ENCODE measurements around the gene ACTN2. TPM values are rescaled to one million over a fixed set of nuclear protein-coding genes. Genes with fewer than 3 reads are reported as not detected.
"Not testable (repeated sequence)": the region's sequence is repeated elsewhere in the genome, so short reads cannot be mapped to it uniquely, and the experiment has no call there.

Gene ACTN2
- total RNA-seq = under 1 TPM in 1 of 2 donors, not detected in 1; 0.07 TPM

DNA sequence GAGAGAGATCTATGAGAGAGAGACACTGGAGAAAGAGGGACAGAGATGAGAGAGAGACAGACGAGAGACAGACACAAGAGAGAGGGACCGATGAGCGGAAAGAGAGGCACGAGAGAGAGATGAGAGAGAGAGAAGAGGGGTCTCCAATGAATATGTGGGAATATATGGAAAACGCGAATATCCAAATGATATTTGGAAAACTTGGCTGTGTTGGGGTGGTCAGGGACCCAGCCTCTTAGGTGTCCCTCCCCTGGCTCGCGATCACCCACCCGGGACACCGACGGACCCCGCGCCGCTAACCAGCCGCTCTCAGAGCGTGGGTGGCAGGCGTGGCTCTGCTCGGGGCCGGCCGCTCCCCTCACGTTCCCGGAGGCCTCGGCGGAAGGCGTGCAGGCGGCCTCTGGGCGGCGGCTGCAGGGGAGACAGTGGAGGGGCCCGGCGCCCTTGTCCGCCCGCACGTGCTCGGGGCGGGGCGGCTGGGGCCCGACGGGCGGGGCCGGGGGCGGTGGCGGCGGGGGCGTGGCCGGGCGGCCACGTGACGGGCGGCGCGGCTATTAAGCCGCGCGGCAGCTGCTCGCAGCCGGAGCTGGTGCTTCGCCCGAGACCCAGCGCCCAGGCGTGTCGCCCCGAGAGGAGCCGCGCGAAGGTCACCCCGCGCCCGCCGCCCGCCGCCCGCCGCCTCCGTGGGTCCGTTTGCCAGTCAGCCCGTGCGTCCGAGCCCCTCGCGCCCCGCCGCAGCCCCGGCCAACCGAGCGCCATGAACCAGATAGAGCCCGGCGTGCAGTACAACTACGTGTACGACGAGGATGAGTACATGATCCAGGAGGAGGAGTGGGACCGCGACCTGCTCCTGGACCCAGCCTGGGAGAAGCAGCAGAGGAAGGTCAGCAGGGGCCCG is at the start of gene ACTN2:
Gene ACTN2, plus strand, starts transcription at position 583 of the 898 bp plus-strand sequence. Its CDS starts 175 bp downstream, at position 758.
- Mint-ChIP-seq H3K9me3 (peaks cover 5% of the 10 kb centered on the region in 2 donors), H3K4me3 (peak within 1 kb of the TSS; percentile 67), H3K4me1 (ENCODE audit: low read depth) (peaks cover 8% of the 10 kb centered on the region), H3K27me3 (ENCODE audit: low read depth) (peaks cover 57% of the 10 kb centered on the region), H3K36me3 (ENCODE audit: insufficient read depth in 2 of 2) (peaks cover 5% of the 10 kb centered on the region in 2 donors), H3K27ac (no peak within 1 kb of the TSS)
- ATAC-seq (replicated peaks in 1 of 2) = peak; percentile 88 to 92
- peak; percentile 37 to 51 for DNase-seq

DNA sequence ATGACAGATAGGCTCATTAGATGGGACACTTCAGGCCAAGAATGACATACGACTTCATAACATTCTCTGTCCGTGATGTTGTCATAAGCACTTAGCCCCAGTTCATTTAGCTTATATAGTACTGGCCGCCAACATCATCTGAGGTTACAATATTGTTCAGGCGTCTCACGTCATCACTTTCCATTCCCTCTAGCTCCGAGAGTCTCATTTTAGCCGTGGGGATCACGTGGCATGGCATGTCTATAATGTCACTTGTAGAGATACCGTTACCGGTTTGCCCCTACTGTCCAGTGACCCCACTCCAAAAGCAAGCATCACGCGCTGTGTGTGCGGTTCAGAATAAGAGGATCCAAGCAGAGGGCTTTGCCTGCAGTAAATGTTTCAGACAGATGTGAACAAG is 47.4 kb upstream of the ACTN2 start:
- Mint-ChIP-seq H3K4me1 (ENCODE audit: low read depth) (no peaks in the 10 kb centered on the region), H3K9me3 (no peaks in the 10 kb centered on the region), H3K36me3 (ENCODE audit: insufficient read depth in 2 of 2) (no peaks in the 10 kb centered on the region), H3K27me3 (ENCODE audit: low read depth) (peaks cover 22% of the 10 kb centered on the region), H3K27ac (no peak overlapping the region), H3K4me3 (no peak overlapping the region)
- DNase-seq (no peak), ATAC-seq (replicated peaks in 1 of 2) (no peak)

DNA sequence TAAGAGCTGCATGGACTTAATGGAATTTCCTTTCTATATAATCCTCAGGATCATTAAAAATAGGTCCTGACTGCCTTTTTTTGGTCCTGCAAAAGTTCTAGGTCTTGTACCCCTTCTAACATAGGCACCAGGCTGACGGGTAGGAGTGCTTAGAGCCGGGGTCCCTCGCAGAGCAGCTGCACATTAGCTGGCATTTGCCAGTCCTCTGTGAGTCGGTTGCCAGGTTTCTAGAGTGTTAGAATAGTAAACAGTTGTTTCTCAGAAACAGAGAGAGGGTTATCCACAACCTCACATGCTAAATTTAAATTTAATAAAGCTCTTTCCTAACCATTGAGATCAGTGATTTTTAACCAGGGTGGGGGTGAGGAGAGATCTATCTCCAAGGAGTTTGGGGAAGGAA is 46.6 kb upstream of the ACTN2 start:
- Mint-ChIP-seq H3K27ac (no peak overlapping the region), H3K27me3 (ENCODE audit: low read depth) (peaks cover 15% of the 10 kb centered on the region), H3K4me3 (no peak overlapping the region), H3K9me3 (no peaks in the 10 kb centered on the region), H3K36me3 (ENCODE audit: insufficient read depth in 2 of 2) (no peaks in the 10 kb centered on the region), H3K4me1 (ENCODE audit: low read depth) (no peaks in the 10 kb centered on the region)
- ATAC-seq (replicated peaks in 1 of 2) (no peak), DNase-seq (no peak)

DNA sequence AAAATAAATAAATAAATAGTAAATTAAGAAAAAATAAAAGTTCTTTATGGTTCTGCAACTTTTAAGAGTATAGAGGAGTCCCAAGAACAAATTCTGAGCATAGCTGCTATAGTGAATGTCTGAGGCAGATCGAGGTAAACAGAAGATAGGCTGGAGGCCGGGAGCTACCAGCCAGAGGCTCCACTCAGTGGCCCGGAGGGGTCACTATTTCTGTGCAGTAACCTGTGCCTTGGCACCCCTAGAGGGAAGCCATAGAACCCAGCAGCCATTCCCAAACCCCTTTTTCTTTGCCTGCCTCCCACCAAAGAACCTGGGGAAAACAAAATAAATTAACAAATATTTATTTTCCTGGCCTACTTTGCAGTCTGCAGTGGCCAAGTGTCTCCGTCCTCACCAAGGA is 43.5 kb upstream of the ACTN2 start:
- H3K9me3 Mint-ChIP-seq = no peaks in the 10 kb centered on the region
- no peaks in the 10 kb centered on the region for H3K4me1 Mint-ChIP-seq (ENCODE audit: low read depth)
- no peak overlapping the region for H3K27ac Mint-ChIP-seq
- no peak overlapping the region for H3K4me3 Mint-ChIP-seq
- no peaks in the 10 kb centered on the region for H3K36me3 Mint-ChIP-seq (ENCODE audit: insufficient read depth in 2 of 2)
- ATAC-seq (replicated peaks in 1 of 2) = no peak
- DNase-seq = no peak
- H3K27me3 Mint-ChIP-seq (ENCODE audit: low read depth) = no peaks in the 10 kb centered on the region

DNA sequence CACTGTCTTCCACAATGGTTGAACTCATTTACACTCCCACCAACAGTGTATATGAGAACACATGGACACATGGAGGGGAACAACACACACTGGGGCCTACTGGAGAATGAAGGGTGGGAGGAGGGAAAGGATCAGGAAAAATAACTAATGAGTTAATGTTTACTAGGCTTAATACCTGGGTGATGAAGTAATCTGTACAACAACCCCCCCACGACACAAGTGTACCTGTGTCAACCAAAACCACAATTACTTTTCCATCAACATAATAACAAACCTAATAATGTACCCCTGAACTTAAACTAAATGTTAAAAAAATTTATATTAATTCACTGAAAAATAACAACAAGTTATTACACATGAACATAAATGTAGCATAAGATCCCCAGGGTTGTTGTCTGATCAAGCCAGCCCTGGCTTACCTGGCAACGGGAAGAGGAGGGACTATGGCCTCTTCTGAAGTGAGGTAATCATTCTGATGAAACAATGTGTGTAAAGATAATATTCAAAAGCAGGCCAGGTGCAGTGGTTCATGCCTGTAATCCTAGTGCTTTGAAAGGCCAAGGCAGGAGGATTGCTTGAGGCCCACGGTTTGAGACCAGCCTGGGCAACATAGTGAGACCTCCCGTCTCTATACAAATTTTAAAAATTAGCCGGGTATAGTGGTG is 41.2 kb upstream of the ACTN2 start:
- Mint-ChIP-seq H3K27me3 (ENCODE audit: low read depth) (peaks cover 5% of the 10 kb centered on the region), H3K4me3 (no peak overlapping the region), H3K9me3 (no peaks in the 10 kb centered on the region), H3K27ac (no peak overlapping the region), H3K4me1 (ENCODE audit: low read depth) (no peaks in the 10 kb centered on the region), H3K36me3 (ENCODE audit: insufficient read depth in 2 of 2) (no peaks in the 10 kb centered on the region)
- ATAC-seq (replicated peaks in 1 of 2) (no peak), DNase-seq (no peak)

DNA sequence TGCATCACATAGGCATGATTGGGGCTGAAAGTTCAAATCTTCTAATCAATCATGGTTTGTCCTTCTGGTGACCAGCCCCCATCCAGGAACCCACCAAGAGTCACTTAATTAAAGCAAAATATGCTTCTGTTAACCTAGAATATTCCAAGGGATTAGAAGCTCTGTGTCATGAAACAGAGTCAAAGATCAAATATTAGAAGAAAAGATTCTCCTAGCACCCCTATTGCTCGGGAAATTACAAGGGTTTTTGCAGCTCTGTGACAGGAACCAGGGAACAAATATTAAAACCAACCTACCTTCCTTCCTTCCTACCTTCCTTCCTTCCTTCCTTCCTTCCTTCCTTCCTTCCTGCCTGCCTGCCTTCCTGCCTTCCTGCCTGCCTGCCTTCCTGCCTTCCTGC is 31.8 kb upstream of the ACTN2 start:
- no peak overlapping the region for H3K4me3 Mint-ChIP-seq
- H3K4me1 Mint-ChIP-seq (ENCODE audit: low read depth) = no peaks in the 10 kb centered on the region
- H3K27ac Mint-ChIP-seq = no peak overlapping the region
- H3K36me3 Mint-ChIP-seq (ENCODE audit: insufficient read depth in 2 of 2) = no peaks in the 10 kb centered on the region
- no peaks in the 10 kb centered on the region for H3K9me3 Mint-ChIP-seq
- DNase-seq (no peak), ATAC-seq (replicated peaks in 1 of 2) (no peak)
- H3K27me3 Mint-ChIP-seq (ENCODE audit: low read depth) = peaks cover 12% of the 10 kb centered on the region

DNA sequence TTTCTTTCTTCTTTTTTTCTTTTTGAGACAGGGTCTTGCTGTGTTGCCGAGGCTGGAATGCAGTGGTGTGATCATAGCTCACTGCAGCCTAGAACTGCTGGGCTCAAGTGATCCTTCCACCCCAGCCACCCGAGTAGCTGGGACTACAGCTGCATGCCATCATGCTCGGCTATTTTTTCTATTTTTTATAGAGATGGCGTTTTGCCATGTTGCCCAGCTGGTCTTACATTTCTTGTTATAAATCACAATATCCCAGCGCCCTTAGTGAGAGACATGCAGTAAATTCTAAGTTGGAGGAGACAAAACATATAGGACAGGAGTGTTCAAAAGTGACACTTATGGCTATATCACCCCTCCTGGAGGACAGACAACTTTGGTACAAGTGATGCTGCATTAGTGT is 31.3 kb upstream of the ACTN2 start:
- no peaks in the 10 kb centered on the region for H3K4me1 Mint-ChIP-seq (ENCODE audit: low read depth)
- H3K36me3 Mint-ChIP-seq (ENCODE audit: insufficient read depth in 2 of 2) = no peaks in the 10 kb centered on the region
- H3K9me3 Mint-ChIP-seq = no peaks in the 10 kb centered on the region
- H3K27ac Mint-ChIP-seq = no peak overlapping the region
- peaks cover 8% of the 10 kb centered on the region for H3K27me3 Mint-ChIP-seq (ENCODE audit: low read depth)
- ATAC-seq (replicated peaks in 1 of 2) = no peak
- no peak overlapping the region for H3K4me3 Mint-ChIP-seq
- no peak for DNase-seq

DNA sequence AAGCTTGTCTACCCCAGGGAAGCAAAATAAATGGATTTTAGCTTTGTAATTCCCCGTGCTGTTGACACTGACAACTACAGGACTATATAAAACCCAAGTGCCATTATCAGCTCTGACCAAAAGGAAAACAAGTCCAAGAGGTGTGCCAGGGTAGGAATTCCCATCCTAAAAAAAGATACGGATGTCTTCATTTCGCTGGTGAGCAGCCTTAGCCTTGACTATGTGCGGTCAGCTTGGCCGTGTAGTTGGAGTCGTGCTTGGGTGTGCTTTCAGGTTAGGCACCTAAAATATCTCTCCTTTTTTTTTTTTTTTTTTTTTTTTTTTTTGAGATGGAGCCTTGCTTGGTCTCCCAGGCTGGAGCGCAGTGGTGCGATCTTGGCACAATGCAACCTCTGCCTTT is 28.9 kb upstream of the ACTN2 start:
- ATAC-seq (replicated peaks in 1 of 2) (no peak), DNase-seq (no peak)
- peaks cover 8% of the 10 kb centered on the region for H3K27me3 Mint-ChIP-seq (ENCODE audit: low read depth)
- H3K4me1 Mint-ChIP-seq (ENCODE audit: low read depth) = no peaks in the 10 kb centered on the region
- H3K27ac Mint-ChIP-seq = no peak overlapping the region
- H3K36me3 Mint-ChIP-seq (ENCODE audit: insufficient read depth in 2 of 2) = no peaks in the 10 kb centered on the region
- H3K4me3 Mint-ChIP-seq = no peak overlapping the region
- H3K9me3 Mint-ChIP-seq = no peaks in the 10 kb centered on the region

DNA sequence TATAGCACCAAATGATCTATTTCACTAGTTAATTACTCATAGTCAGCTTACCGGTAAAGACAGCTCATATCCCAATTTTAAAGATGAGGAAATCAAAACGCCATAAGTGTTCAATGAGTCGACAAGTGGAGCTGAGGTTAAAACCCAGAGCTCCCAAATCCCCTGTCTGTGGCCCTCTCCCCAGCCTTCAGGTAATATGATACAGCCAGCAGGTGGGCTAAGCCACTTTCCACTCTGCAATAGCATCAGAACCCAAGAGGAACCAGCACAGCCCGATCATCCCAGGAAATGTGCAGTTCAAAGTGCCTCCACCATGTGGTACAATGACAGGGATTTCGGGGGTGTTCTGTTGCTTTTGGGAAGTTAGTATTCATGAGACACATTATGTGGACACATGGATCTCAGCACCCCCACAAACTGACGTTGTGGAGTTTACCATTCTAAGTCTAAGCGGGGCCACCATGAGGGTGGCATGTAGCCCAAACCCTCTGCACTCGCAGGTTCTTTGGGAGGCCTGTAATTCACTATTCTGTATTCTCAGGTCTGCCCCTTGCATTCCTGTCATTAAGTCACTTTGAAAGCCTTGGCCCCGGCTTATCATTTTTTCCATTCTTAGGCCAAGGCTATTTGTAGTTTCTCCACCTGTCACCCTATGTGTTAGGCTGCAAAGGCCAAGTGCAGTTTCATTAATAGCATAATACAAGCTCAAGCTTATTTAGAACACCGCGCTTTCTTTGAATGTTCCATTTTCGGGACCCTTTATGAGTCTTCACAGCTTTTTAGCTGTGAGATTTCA is 26.3 kb upstream of the ACTN2 start:
- Mint-ChIP-seq H3K4me1 (ENCODE audit: low read depth) (no peaks in the 10 kb centered on the region), H3K36me3 (ENCODE audit: insufficient read depth in 2 of 2) (no peaks in the 10 kb centered on the region), H3K4me3 (no peak overlapping the region), H3K9me3 (no peaks in the 10 kb centered on the region), H3K27ac (no peak overlapping the region), H3K27me3 (ENCODE audit: low read depth) (peaks cover 8% of the 10 kb centered on the region)
- no peak for ATAC-seq (replicated peaks in 1 of 2)
- no peak for DNase-seq

DNA sequence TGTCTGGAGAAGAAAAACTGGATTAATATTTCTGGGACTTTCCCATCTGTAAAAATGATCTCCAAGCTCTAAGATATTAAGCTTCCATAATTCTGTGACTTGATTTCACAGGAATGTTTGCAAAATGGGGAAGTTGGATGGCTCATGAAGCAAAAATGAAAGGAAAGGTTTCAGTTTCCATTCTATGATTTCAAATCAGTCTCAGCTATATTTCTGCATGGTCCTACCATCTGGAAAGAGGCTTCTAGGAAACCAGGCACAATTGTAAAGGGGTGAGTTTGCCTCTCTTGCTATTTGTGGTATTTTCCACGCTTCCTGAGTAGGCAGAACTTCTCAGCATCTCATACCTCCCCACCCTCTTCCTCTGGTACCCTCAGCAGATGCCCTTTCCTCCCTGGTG is 22.4 kb upstream of the ACTN2 start:
- no peaks in the 10 kb centered on the region for H3K27me3 Mint-ChIP-seq (ENCODE audit: low read depth)
- no peaks in the 10 kb centered on the region for H3K9me3 Mint-ChIP-seq
- no peak overlapping the region for H3K27ac Mint-ChIP-seq
- DNase-seq = no peak
- ATAC-seq (replicated peaks in 1 of 2) = no peak
- H3K36me3 Mint-ChIP-seq (ENCODE audit: insufficient read depth in 2 of 2) = peaks cover 0 to 2% of the 10 kb centered on the region in 2 donors
- H3K4me3 Mint-ChIP-seq = no peak overlapping the region
- no peaks in the 10 kb centered on the region for H3K4me1 Mint-ChIP-seq (ENCODE audit: low read depth)

DNA sequence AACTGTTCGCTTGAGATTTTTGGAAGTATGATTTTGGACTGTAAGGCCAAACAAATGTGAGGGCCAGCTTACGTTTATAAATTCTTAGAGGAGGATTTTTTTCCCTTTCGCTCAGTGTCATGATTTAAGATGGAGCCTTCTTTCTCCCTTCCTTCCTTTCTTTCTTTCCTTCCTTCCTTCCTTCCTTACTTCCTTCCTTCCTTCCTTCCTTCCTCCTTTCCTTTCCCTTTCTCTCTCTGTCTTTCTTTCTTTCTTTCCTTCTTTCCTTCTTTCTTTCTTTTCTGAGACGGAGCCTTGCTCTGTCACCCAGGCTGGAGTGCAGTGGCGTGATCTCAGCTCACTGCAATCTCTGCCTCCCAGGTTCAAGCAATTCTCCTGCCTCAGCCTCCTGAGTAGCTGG is 17.4 kb upstream of the ACTN2 start:
- not testable (repeated sequence) for H3K36me3 Mint-ChIP-seq (ENCODE audit: insufficient read depth in 2 of 2); ATAC-seq (replicated peaks in 1 of 2); H3K4me1 Mint-ChIP-seq (ENCODE audit: low read depth); DNase-seq; H3K4me3 Mint-ChIP-seq; H3K27ac Mint-ChIP-seq; H3K9me3 Mint-ChIP-seq
- H3K27me3 Mint-ChIP-seq (ENCODE audit: low read depth) = peaks cover 18% of the 10 kb centered on the region

DNA sequence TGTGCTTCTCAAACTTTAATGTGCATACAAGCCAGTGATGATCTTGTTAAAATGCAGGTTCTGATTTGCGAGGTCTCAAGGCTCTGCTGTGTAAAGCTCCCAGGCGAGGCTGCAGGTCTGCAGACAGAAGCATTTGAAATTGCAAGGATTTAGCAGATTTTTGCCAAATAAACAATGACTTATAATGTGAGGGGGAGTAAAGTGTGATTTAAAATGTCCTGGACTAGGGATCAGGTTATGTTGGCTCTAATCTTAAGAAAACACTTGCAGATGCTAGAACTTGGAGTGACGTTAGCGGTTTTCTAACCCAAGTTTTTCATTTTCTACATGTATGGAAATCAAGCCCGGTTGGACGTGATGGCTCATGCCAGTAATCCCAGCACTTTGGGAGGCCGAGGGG is 16.2 kb upstream of the ACTN2 start:
- Mint-ChIP-seq H3K9me3 (peaks cover 0 to 2% of the 10 kb centered on the region in 2 donors), H3K4me3 (no peak overlapping the region), H3K27me3 (ENCODE audit: low read depth) (peaks cover 23% of the 10 kb centered on the region), H3K4me1 (ENCODE audit: low read depth) (no peaks in the 10 kb centered on the region), H3K27ac (no peak overlapping the region), H3K36me3 (ENCODE audit: insufficient read depth in 2 of 2) (peaks cover 0 to 2% of the 10 kb centered on the region in 2 donors)
- ATAC-seq (replicated peaks in 1 of 2) (no peak), DNase-seq (no peak)

DNA sequence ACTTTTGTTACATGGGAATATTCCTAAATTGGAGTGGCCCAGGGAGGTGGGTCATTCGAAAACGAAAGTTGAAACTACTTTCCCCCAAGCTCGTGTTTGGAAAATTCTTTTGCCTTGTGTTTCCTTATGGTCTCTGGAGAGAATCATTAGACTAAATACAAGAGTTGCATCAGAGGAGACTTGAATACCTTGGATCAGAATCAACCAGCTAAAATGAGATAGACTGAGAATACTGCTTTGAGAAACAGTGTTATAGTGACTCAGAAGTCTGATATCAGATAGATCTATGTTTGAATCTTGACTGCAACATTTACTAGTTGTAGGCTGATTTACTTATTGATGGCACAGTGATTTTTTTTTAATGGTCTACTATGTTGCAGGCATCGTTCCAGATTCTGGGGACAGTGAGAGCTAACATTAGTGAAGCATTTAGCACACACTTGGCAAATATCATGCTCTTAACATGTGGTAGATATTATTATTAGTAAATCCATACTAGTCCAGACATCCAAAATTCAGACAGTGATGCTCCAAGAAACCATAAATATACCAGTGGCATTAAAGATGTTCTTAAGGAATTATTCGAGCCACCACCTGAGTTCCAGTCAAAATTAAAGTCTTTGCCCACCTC is 12.9 kb upstream of the ACTN2 start:
- Mint-ChIP-seq H3K36me3 (ENCODE audit: insufficient read depth in 2 of 2) (no peaks in the 10 kb centered on the region), H3K9me3 (peaks cover 0 to 2% of the 10 kb centered on the region in 2 donors), H3K27ac (no peak overlapping the region), H3K4me3 (no peak overlapping the region), H3K27me3 (ENCODE audit: low read depth) (peaks cover 28% of the 10 kb centered on the region), H3K4me1 (ENCODE audit: low read depth) (no peaks in the 10 kb centered on the region)
- DNase-seq (no peak), ATAC-seq (replicated peaks in 1 of 2) (no peak)
